Activated naive CD8-positive, alpha-beta T cell treated with anti-CD3 and anti-CD28 coated beads, Interleukin-2, amount 10 ng/mL, durations not matched to agents 7 days and 5 days (primary cell): Measurements from ENCODE around the gene TTLL11. TPM values are rescaled to one million over a fixed set of nuclear protein-coding genes. Genes with fewer than 3 reads are reported as not detected.
"Not testable (repeated sequence)": the region's sequence is repeated elsewhere in the genome, so short reads cannot be mapped to it uniquely, and the experiment has no call there.

Experiments used
- ATAC-seq: fragments of 150-1000 bp; cut with Tn5 transposase; one replicate; pipeline ENCODE4 v1.10.0; 2021; ENCODE audit warnings: low read depth, moderate library complexity
- POLR2A ChIA-PET: fragments of 350-600 bp; sonication (Branson Sonifier 250); formaldehyde crosslinking; loops from one replicate; lab custom pipeline; 2021; ENCODE audit warnings: antibody characterized with exemption; lab: Charles Lee
- DNase-seq: peaks from one replicate; pipeline ENCODE4 v3.0.0; 2021
- H3K27ac Mint-ChIP-seq: one replicate; pipeline ENCODE4 v1.8.0; 2022; ENCODE audit warnings: mild to moderate bottlenecking, mixed read lengths
- H3K27me3 Mint-ChIP-seq: one replicate; pipeline ENCODE4 v1.8.0; 2022; ENCODE audit warnings: mild to moderate bottlenecking, moderate library complexity, mixed read lengths
- H3K36me3 Mint-ChIP-seq: one replicate; pipeline ENCODE4 v1.8.0; 2021; ENCODE audit warnings: mild to moderate bottlenecking, mixed read lengths
- H3K4me1 Mint-ChIP-seq: one replicate; pipeline ENCODE4 v1.8.0; 2021; ENCODE audit warnings: mixed read lengths
- H3K4me3 Mint-ChIP-seq: one replicate; pipeline ENCODE4 v1.8.0; 2022; ENCODE audit warnings: mild to moderate bottlenecking, moderate library complexity, mixed read lengths
- H3K9me3 Mint-ChIP-seq: one replicate; pipeline ENCODE4 v1.8.0; 2021; ENCODE audit warnings: mixed read lengths
- total RNA-seq, 2 experiments: library from RNA; stranded (reverse); gene quantifications; one replicate each; pipeline ENCODE4 v1.2.3, GENCODE V29; 2021

TTLL11 gene
- total RNA-seq, 2 experiments from 2014 or later: 3.9 to 4.1 TPM

- Mint-ChIP-seq H3K36me3 (peaks cover 8% of the 10 kb centered on the region), H3K9me3 (peaks cover 3% of the 10 kb centered on the region), H3K27ac (no peak overlapping the region), H3K4me1 (no peaks in the 10 kb centered on the region), H3K4me3 (no peak overlapping the region), H3K27me3 (peaks cover 2% of the 10 kb centered on the region)
- ATAC-seq (no peak), DNase-seq (no peak)
- POLR2A ChIA-PET: no interaction called here
Measured at GRCh38 chr9:122076117-122076516, 17.0 kb downstream of the TTLL11 start.

DNA sequence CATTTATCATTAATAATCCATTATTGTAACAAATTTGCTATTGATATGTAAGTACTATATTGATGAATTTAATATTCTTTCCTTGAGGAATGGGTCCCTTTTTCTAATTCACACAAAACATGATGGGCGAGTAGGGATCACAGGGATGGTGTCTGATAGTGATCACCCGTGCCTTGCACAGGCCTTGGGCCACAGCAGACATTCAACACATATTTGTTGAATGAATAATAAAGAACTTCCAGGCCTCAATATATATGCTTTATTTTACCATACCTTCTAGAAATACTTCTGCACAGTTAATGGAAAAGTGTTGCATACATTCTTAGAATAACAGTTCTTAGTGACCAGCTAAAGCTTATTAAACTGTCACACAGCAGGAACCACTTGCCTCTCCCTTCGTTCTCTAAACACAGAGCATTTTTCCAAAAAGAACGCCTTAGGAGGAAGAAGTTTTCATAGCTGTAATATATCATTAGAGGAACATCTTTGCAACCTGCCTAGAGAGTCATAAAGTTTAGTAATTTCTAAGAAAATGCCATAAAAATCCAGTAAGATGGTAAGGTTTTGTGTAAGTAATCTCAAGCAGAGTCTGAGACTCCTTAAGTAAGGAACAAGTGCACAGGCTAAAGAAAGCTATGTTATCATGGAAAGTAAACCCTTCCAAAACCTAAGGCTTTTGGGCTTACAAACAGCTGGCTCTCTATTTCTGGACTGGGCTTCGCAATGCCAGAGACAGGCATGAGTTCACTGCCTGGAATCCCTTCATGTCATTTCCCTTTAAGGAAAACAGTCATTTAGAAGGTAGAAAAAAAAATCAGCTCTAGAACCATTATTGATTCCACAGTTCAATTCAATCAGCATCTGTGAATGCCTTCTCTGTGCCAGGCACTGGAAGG, 17.7 kb downstream of the TTLL11 start:
- Mint-ChIP-seq H3K9me3 (peaks cover 3% of the 10 kb centered on the region), H3K4me3 (no peak overlapping the region), H3K4me1 (no peaks in the 10 kb centered on the region), H3K27me3 (peaks cover 2% of the 10 kb centered on the region), H3K27ac (no peak overlapping the region), H3K36me3 (peaks cover 8% of the 10 kb centered on the region)
- DNase-seq (no peak), ATAC-seq (no peak)
- POLR2A ChIA-PET: interaction anchor here (0.6 kb wide), 1 partner anchor 290 kb away, joined by 3 read pairs; no protein-coding TSS in a partner anchor

- H3K27ac Mint-ChIP-seq: no peak overlapping the region
- peaks cover 4% of the 10 kb centered on the region for H3K36me3 Mint-ChIP-seq
Measured at GRCh38 chr9:122071715-122072114, 21.4 kb downstream of the TTLL11 start.

DNA sequence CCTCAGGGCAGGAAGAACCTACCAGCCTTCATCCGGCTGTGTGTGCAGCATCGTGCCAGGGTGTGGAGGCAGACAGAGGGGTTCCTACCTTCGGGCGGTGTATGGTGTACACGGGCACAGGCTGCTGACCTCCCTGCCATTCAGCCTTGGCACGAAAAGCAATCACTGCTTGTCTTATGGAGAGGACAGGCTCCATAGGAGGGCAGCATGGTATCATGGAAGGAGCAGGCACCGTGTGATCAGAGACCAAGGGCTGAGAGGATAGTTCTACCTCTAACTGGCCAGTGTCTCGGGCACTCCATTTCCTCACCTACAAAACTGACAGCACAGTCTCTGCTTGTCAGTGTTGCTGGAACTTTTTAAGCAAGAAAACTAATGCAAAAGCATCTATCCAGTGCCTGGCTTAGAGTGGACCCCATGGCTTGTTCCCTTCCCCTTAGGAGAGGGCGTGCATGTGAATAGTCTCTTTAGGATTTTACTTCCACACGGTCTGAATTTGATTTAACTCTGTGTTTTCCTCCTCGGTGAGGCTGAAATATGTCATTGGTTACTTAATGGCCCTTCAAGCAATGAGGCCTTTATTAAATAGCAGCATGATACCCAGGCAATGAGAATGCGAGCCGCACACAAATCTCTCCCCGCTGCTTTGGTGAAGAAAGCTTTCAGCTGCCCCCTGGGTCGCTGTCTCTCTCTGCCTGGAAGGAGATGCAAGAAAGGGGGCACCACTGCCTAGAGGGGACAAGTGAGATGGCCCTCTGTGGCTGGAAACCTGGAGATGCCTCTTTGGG, 22.2 kb downstream of the TTLL11 start:
- DNase-seq: no peak
- ATAC-seq: no peak
- Mint-ChIP-seq H3K27ac (no peak overlapping the region), H3K4me3 (no peak overlapping the region), H3K27me3 (no peaks in the 10 kb centered on the region), H3K9me3 (no peaks in the 10 kb centered on the region), H3K4me1 (peaks cover under 1% of the 10 kb centered on the region), H3K36me3 (peaks cover under 1% of the 10 kb centered on the region)
- POLR2A ChIA-PET: no interaction called here

More at GRCh38 chr9:122071715-122072114, 21.4 kb downstream of the TTLL11 start:
- ATAC-seq (no peak), DNase-seq (no peak)
- Mint-ChIP-seq H3K27me3 (no peaks in the 10 kb centered on the region), H3K4me1 (no peaks in the 10 kb centered on the region), H3K4me3 (no peak overlapping the region), H3K9me3 (no peaks in the 10 kb centered on the region)
- POLR2A ChIA-PET: no interaction called here

- H3K9me3 Mint-ChIP-seq, H3K36me3 Mint-ChIP-seq, H3K4me1 Mint-ChIP-seq, H3K27me3 Mint-ChIP-seq, POLR2A ChIA-PET, H3K27ac Mint-ChIP-seq, H3K4me3 Mint-ChIP-seq, ATAC-seq, DNase-seq: not testable (repeated sequence)
Measured at GRCh38 chr9:122066680-122067079, 26.4 kb downstream of the TTLL11 start.

DNA sequence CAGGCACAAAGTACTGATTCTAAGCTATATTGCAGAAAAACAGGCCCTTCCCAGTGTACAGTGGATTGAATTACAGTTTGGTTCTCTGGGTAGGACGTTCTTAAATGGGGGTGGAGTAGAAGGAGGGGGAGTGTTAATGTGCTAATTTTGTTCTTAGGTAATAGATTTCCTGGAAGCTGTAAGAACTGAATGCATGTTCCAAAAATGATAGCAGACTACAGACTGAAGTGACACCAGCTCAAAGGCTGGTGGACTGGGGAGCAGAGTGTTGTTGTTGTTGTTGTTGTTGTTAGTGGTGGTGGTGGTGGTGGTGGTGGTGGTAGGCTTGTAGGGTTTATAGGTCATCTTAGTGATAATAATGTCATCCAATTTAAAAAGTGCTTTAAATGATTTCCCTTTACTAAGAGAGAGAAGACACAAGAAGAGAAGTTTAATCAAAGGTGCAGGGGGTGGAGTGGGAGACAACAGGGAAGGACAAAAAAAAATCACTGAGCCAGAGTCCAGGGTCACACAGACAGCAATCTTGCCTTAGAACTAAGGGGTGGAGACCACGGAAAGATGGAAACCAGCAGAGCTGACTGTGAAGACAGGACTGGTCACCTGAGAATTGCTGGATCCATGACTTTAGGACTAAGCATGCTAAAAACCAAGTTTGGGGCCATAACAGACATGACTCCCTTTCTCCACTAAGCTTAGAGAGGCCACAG, 27.0 kb downstream of the TTLL11 start:
- Mint-ChIP-seq H3K27me3 (no peaks in the 10 kb centered on the region), H3K27ac (no peak overlapping the region), H3K4me1 (peaks cover 2% of the 10 kb centered on the region), H3K36me3 (peaks cover 2% of the 10 kb centered on the region), H3K9me3 (no peaks in the 10 kb centered on the region), H3K4me3 (no peak overlapping the region)
- ATAC-seq (no peak), DNase-seq (no peak)
- POLR2A ChIA-PET: no interaction called here

GRCh38 chr9:122060481-122060880, 32.6 kb downstream of the TTLL11 start:
- Mint-ChIP-seq H3K27me3 (no peaks in the 10 kb centered on the region), H3K4me3 (no peak overlapping the region), H3K4me1 (no peaks in the 10 kb centered on the region), H3K9me3 (no peaks in the 10 kb centered on the region), H3K36me3 (no peaks in the 10 kb centered on the region), H3K27ac (no peak overlapping the region)
- POLR2A ChIA-PET: no interaction called here
- ATAC-seq: no peak
- no peak for DNase-seq

- H3K27me3 Mint-ChIP-seq: no peaks in the 10 kb centered on the region
- no peak for DNase-seq
- no peaks in the 10 kb centered on the region for H3K36me3 Mint-ChIP-seq
- H3K27ac Mint-ChIP-seq: no peak overlapping the region
- H3K4me3 Mint-ChIP-seq: no peak overlapping the region
- no peaks in the 10 kb centered on the region for H3K9me3 Mint-ChIP-seq
- no peak for ATAC-seq
- POLR2A ChIA-PET: no interaction called here
- H3K4me1 Mint-ChIP-seq: no peaks in the 10 kb centered on the region
Measured at GRCh38 chr9:122059955-122060324, 33.2 kb downstream of the TTLL11 start.

DNA sequence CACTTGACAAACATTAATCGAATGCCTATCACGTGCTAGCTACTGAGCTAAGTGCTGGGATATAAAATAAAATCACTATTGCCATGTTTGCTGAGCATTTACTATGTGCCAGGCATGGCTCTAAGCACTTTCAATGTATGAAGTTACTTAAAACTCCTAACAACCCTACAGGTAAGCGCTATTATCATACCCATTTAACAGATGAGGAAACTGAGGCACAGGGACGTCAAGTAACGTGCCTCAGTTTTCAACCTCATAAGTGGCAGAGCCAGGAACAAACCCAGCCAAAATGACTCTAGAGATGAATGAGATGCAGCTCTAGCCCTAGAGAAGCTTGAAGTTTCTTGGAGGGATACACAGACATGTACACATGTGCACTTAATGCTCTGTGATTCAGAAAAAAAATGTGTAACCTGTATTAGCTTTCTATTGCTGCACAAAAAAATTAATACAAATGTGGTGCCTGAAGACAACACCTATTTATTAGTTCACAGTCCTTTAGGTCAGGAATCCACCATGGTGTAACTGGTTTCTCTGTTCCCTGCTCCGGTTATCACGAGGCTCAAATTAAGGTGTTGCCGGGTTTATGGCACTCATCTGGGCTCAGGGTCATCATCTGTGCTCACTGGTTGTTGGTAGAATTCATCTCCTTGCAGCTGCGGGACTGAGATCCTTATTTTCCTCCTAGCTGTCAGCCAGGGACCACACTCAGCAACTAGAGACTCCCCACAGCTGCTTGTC, 33.7 kb downstream of the TTLL11 start:
- Mint-ChIP-seq H3K4me3 (no peak overlapping the region), H3K27me3 (no peaks in the 10 kb centered on the region), H3K9me3 (no peaks in the 10 kb centered on the region), H3K27ac (no peak overlapping the region), H3K4me1 (no peaks in the 10 kb centered on the region), H3K36me3 (no peaks in the 10 kb centered on the region)
- POLR2A ChIA-PET: no interaction called here
- DNase-seq (no peak), ATAC-seq (no peak)

DNA sequence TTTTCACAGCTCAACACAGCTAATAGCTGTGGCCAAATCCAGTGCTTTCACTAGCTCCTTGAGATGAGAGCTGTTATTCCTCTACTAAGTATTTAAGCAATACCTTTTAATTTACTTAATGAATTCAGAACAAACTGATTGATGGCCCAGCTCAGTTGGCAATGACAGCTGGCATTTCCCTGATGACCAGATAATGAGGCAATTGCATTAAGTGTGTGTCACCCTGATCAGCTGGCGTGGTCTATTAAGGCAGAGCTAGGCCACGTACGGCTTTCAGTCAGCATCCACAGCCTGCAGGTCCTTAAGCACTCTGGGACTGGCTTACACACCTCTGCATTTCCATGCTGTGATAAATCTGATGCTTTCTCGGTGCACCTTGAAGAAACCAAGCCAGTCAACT, 34.4 kb downstream of the TTLL11 start:
- no peak for DNase-seq
- Mint-ChIP-seq H3K27ac (no peak overlapping the region), H3K4me1 (no peaks in the 10 kb centered on the region), H3K27me3 (no peaks in the 10 kb centered on the region), H3K36me3 (no peaks in the 10 kb centered on the region), H3K9me3 (no peaks in the 10 kb centered on the region), H3K4me3 (no peak overlapping the region)
- ATAC-seq: no peak
- POLR2A ChIA-PET: no interaction called here

GRCh38 chr9:122058051-122058450, 35.1 kb downstream of the TTLL11 start:
- ATAC-seq (no peak), DNase-seq (no peak)
- H3K9me3 Mint-ChIP-seq: no peaks in the 10 kb centered on the region
- H3K27me3 Mint-ChIP-seq: peaks cover 1% of the 10 kb centered on the region
- no peaks in the 10 kb centered on the region for H3K36me3 Mint-ChIP-seq
- H3K4me3 Mint-ChIP-seq: no peak overlapping the region
- H3K4me1 Mint-ChIP-seq: no peaks in the 10 kb centered on the region
- H3K27ac Mint-ChIP-seq: no peak overlapping the region
- POLR2A ChIA-PET: no interaction called here

DNA sequence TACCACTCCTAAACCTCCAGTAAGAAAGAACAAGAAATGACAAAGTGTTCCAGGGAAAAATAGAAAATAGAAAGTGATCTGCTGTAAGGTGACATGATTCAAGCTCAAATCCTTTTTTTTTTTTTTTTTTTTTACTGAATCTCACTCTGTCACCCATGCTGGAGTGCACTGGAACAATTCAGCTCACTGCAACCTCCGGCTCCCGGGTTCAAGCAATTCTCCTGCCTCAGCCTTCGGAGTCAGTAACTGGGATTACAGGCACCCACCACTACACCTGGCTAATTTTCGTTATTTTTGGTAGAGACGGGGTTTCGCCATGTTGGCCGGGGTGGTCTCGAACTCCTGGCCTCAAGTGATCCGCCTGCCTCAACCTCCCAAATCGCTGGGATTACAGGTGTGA, 35.9 kb downstream of the TTLL11 start:
- POLR2A ChIA-PET: no interaction called here
- ATAC-seq: no peak
- H3K27ac Mint-ChIP-seq: no peak overlapping the region
- peaks cover 4% of the 10 kb centered on the region for H3K27me3 Mint-ChIP-seq
- no peak for DNase-seq
- H3K4me1 Mint-ChIP-seq: no peaks in the 10 kb centered on the region
- no peaks in the 10 kb centered on the region for H3K36me3 Mint-ChIP-seq
- no peaks in the 10 kb centered on the region for H3K9me3 Mint-ChIP-seq
- no peak overlapping the region for H3K4me3 Mint-ChIP-seq

GRCh38 chr9:122056484-122056883, 36.6 kb downstream of the TTLL11 start:
- Mint-ChIP-seq H3K27ac (no peak overlapping the region), H3K9me3 (no peaks in the 10 kb centered on the region), H3K36me3 (no peaks in the 10 kb centered on the region), H3K27me3 (peaks cover 4% of the 10 kb centered on the region), H3K4me3 (no peak overlapping the region), H3K4me1 (peaks cover 3% of the 10 kb centered on the region)
- POLR2A ChIA-PET: no interaction called here
- ATAC-seq (no peak), DNase-seq (no peak)
